ENCODE results near the gene ZNF778.
"Not testable (repeated sequence)": the region's sequence is repeated elsewhere in the genome, so short reads cannot be mapped to it uniquely, and the experiment has no call there.

Gene ZNF778

GRCh38 chr16:89257757-89258465, 40.4 kb downstream of the ZNF778 start:
- no peak for DNase-seq

DNA sequence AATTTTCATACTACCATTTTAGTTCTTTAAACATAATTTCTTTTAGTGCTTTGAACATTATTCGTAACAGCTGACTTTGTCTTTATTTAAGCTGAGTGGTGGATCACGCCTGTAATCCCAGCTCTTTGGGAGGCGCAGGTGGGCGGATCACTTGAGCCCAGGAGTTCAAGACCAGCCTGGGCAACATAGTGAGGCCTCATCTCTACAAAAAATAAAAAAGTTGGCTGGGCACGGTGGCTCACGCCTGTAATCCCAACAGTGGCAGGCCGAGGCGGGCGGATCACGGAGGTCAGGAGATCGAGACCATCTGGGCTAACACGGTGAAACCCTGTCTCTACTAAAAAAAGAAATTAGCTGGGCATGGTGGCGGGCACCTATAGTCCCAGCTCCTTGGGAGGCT, 42.4 kb downstream of the ZNF778 start:
- not testable (repeated sequence) for DNase-seq

DNA sequence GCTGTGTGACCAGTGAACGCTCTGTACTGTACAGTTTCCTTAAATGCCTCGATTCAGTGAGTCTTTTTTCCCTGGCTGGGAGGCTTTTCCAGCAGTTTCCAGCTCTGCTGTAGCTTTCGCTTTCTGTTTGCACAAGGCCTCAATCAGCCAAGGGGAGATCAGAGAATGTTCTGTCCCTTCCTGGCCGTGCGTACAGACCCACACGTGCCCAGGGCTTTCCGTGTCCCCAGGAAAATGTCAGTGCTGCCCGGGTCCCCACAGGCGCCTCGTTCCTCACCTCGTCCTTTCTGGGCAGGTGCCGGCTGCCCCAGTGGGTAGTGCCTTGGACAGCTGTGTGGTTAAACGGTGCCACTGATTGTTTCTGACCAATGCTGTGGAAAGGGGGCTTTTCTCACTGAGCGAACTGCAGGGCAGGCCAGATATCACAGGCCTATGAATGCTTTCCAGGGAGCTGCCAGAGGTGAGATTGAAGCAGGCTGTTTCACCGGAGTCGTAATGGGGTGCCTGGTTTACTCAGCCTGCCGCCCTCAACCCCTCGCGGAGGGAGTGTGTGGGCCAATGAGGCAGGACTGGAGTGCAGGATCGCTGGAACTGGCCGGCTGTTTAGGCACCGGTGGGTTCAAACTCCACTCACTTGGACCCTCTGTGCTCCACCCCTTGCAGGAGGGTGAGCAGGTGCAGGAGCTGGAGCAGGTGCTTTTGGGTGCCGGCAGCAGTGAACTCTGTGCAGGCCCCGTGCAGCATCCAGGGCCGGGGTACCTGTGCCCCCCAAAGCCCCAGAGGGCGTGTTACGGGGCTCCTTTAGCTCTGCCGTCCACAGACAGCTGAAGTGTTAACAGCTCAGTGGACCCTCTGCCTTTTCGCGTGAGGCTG, 44.4 kb downstream of the ZNF778 start:
- no peak for DNase-seq

GRCh38 chr16:89264800-89265550, 47.5 kb downstream of the ZNF778 start:
- DNase-seq, result no peak

GRCh38 chr16:89265647-89266046, 48.1 kb downstream of the ZNF778 start:
- DNase-seq, result no peak

- no peak for DNase-seq
Measured at GRCh38 chr16:89266521-89267134, 49.1 kb downstream of the ZNF778 start.

DNA sequence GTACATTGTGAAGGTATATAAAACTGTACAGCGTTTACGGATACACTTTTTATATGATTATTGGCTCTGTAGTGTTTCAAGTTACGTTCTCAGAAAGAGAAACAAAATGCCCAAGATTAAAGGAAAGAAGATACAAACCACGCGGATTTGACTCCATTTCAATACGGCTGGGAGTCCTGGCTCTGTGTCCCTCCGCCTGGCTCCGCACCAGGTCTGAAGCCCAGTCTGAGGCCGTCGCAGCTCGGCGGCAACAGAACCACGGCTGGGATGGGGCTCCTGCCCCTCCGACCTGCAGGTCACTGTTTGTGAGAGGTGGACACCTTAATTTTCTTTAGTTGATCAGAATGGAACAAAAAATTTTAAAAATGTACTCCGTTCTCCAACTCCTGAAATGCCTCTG, 50.2 kb downstream of the ZNF778 start:
- not testable (repeated sequence) for DNase-seq

- no peak for DNase-seq
Measured at GRCh38 chr16:89268585-89268984, 51.1 kb downstream of the ZNF778 start.

DNA sequence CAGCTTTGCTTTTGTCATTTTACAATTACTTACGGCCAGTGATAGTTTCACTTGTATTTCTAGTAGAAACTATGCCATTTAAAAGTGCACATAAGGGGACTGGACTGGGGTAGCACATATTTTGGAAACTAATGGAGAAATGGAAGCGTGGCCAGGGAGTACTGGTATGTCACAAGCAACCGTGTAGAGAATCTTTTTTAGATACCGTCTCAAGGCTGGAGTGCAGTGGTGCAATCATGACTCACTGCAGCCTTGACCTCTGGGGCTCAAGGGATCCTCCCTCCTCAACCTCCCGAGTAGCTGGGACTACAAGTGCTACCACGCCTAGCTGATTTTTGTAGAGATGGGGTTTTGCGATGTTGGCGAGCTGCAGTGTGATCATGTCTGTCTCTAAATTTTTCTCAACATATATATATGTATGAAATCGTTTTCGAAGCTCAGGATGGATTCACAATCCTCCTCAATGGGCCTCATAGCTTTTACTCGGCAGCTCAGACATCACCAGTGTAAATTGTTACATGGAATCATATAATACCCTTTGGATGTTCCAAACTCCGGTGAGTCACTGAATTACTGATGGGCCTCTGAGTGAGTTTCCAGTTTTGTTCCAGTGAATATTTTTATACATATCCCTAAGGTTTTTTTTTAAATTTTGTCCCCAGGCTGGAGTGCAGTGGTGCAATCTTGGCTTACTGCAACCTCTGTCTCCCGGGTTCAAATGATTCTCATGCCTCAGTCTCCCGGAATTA, 51.7 kb downstream of the ZNF778 start:
- DNase-seq, result no peak

DNA sequence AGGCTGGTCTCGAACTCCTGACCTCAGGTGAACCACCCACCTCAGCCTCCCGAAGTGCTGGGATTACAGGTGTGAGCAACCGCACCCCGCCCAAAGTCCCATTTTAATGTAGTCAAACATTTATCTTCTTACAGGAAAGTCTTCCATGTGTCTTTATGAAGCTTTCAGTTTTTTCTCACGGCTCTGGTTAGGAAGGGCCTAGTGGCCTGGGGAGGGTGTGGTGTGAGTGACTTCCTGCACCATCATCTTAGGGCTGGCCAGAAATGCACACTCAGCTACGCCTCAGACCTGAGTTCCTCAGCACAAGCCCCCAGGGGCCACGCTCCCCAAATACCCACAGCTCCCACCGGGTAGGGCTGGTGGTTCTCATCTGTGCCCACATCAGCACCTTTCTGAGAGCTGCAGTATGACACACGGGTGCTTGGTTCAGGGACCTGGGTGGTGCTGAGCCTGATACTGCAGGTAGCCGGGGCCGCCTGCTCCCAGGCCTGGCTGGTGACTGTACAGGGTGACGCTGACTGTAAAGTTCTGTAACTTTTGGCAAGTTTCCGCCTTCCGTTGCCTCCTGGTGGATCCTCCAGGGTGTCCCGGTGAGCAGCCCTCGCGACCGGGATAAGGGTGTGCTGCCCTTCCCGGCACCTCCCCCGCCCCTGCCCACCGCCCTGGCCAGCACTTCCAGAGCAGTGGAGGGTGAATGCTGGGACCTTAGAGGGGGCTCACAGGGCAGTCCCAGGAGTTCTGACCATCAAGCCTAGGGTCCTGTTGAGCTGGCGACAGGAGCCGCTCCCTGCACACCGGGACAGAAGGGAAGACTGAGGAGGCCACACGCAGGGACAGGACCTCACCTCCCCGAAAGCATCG, 52.5 kb downstream of the ZNF778 start:
- no peak for DNase-seq

GRCh38 chr16:89270666-89271345, 53.3 kb downstream of the ZNF778 start:
- DNase-seq, result no peak

- no peak for DNase-seq
Measured at GRCh38 chr16:89272631-89273030, 55.1 kb downstream of the ZNF778 start.

DNA sequence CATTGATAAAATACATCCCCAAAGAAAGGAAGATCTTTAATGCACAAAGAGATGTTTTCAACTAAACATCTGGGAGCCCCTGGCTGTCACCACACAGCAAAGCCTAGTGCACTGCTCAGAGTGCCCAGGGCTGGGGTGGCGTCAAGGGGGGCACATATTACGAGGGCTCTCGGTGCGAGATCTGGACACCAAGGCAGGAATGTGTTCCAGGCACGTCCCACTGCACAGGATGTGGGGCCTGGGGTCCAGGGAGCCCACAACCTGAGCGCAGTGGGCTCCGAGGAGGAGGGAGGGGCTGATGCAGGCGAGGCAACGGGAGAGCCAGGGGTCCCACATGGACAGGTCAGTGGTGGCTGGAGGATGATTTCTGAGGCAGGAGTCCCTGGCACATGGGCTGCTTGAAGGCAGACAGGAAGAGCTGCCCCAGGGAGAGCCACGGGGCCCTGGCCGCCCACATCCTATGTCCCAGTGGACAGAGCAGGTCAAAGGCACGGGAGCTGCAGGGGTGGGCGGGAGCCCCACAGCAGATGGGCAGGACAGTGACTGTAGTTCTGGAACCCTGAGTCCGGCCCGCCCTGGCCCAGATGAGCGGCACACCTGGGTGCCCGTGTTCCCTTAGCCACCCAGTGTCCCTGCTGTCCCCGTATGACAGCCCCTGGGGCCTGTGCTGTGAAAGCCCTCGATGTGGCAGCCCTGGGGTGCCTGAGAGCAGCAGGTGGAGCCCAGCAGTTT, 56.4 kb downstream of the ZNF778 start:
- DNase-seq, result no peak

- DNase-seq, result no peak
Measured at GRCh38 chr16:89274561-89275283, 57.2 kb downstream of the ZNF778 start.

GRCh38 chr16:89275284-89275584, 57.7 kb downstream of the ZNF778 start:
- no peak for DNase-seq

- no peak for DNase-seq
Measured at GRCh38 chr16:89275837-89276720, 58.6 kb downstream of the ZNF778 start.

GRCh38 chr16:89277049-89277448, 59.5 kb downstream of the ZNF778 start:
- no peak for DNase-seq

GRCh38 chr16:89277641-89278341, 60.3 kb downstream of the ZNF778 start:
- DNase-seq, result no peak
